Memory B cell (primary cell): ENCODE results near the gene IRF8.

Source experiments
- ATAC-seq: fragments of 150-1000 bp; cut with Tn5 transposase; 2 replicates; pipeline ENCODE4 v1.10.0; 2021; ENCODE audit warnings: low read depth, mild to moderate bottlenecking, moderate library complexity
- DNase-seq, 2 donors: peaks; one replicate each; pipeline ENCODE4 v3.0.0; 2022; ENCODE audit warnings: low spot score in 2 of 2
- H3K27ac Mint-ChIP-seq: one replicate; pipeline ENCODE4 v1.8.0; 2022; ENCODE audit warnings: mild to moderate bottlenecking, moderate library complexity, mixed read lengths
- H3K27me3 Mint-ChIP-seq: one replicate; pipeline ENCODE4 v1.8.0; 2022; ENCODE audit warnings: mixed read lengths
- H3K36me3 Mint-ChIP-seq: one replicate; pipeline ENCODE4 v1.8.0; 2022; ENCODE audit warnings: mild to moderate bottlenecking, mixed read lengths
- H3K4me1 Mint-ChIP-seq: one replicate; pipeline ENCODE4 v1.8.0; 2022; ENCODE audit warnings: mixed read lengths
- H3K4me3 Mint-ChIP-seq: one replicate; pipeline ENCODE4 v1.8.0; 2022; ENCODE audit warnings: mild to moderate bottlenecking, moderate library complexity, mixed read lengths
- H3K9me3 Mint-ChIP-seq: one replicate; pipeline ENCODE4 v1.8.0; 2022; ENCODE audit warnings: mixed read lengths

IRF8 gene

GRCh38 chr16:85918436-85918835, 19.5 kb downstream of the IRF8 start:
- H3K4me1 Mint-ChIP-seq = peaks cover 37% of the 10 kb centered on the region
- H3K9me3 Mint-ChIP-seq = no peaks in the 10 kb centered on the region
- H3K27ac Mint-ChIP-seq = peak overlapping the region; percentile 86
- H3K4me3 Mint-ChIP-seq = no peak overlapping the region
- peaks cover 51% of the 10 kb centered on the region for H3K36me3 Mint-ChIP-seq
- no peak for DNase-seq
- ATAC-seq = no peak
- H3K27me3 Mint-ChIP-seq = no peaks in the 10 kb centered on the region

GRCh38 chr16:85919271-85920267, 20.6 kb downstream of the IRF8 start:
- peaks cover 29% of the 10 kb centered on the region for H3K4me1 Mint-ChIP-seq
- H3K36me3 Mint-ChIP-seq = peaks cover 44% of the 10 kb centered on the region
- H3K9me3 Mint-ChIP-seq = no peaks in the 10 kb centered on the region
- H3K27ac Mint-ChIP-seq = peak overlapping the region; percentile 61
- DNase-seq (no peak), ATAC-seq (no peak)
- no peak overlapping the region for H3K4me3 Mint-ChIP-seq
- H3K27me3 Mint-ChIP-seq = no peaks in the 10 kb centered on the region

GRCh38 chr16:85921026-85921425, 22.1 kb downstream of the IRF8 start:
- Mint-ChIP-seq H3K4me1 (peaks cover 28% of the 10 kb centered on the region), H3K27ac (peak overlapping the region; percentile 74), H3K9me3 (no peaks in the 10 kb centered on the region), H3K36me3 (peaks cover 44% of the 10 kb centered on the region), H3K27me3 (no peaks in the 10 kb centered on the region), H3K4me3 (no peak overlapping the region)
- ATAC-seq = no peak
- DNase-seq = no peak

DNA sequence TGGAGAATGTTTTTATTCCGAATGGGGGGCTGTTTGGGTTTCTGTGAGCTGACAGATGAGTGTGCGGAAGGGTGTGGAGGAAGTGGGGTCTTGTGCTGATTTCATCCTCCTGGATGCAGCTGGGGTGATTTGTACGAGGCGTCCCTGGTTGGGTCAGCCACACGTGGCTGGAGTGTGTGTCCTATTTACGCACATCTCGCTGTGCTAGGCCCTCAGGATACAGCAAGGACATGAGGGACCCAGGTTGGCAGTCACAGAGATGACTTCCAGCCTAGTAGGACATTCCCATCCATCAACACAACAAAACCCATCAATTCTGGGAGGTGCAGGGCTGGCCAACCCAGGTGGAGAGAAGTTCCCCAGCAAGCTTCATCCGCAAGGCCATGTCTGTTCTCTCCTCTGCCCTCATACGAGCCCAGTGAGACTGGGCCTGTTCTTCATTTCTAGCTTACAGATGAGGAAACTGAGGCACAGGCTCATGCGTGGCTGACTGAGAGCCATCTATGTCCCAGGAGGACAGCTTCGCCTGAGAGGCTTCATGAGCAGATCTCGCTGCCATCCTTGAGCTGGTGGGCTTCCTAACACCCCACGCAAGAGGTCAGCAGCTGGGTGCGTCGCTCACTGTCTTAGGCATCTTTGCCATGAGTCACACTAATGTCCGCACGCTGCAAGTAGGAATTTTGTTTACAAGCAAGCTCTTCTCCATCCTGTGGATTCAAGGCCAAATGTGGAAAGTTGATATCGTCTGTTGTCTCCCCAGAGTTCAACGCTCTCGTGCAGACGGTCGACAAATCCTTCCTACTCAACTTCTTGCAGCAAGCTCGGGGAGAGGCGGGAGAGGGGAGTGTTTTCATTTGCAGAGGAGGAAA, 24.4 kb downstream of the IRF8 start:
- DNase-seq = no peak
- Mint-ChIP-seq H3K27ac (no peak overlapping the region), H3K27me3 (no peaks in the 10 kb centered on the region), H3K36me3 (peaks cover 29% of the 10 kb centered on the region), H3K9me3 (no peaks in the 10 kb centered on the region), H3K4me1 (peaks cover 20% of the 10 kb centered on the region), H3K4me3 (no peak overlapping the region)
- peak; percentile 18 for ATAC-seq

DNA sequence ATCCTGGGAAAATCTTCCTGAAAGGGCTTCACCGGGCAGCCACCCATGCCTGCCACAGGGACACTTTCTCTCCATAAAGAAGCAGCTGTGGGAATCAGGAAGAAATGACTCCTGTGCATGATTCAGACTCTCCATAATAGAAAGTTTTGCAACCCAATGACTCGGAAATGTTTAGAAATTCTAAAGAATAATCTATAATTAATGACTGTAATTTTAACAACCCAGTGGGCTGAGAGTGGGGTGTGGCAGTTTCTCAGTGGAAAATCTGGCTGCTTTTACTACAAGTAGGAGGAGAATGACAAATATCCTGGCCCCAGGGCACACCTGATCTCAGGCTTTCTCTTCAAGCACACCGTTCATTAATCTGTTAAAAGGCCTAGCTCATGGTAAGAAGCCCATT, 25.7 kb downstream of the IRF8 start:
- Mint-ChIP-seq H3K27me3 (no peaks in the 10 kb centered on the region), H3K4me1 (peaks cover 23% of the 10 kb centered on the region), H3K36me3 (peaks cover 19% of the 10 kb centered on the region), H3K27ac (peak overlapping the region; percentile 41), H3K4me3 (no peak overlapping the region), H3K9me3 (no peaks in the 10 kb centered on the region)
- ATAC-seq = no peak
- no peak for DNase-seq

GRCh38 chr16:85926370-85926769, 27.4 kb downstream of the IRF8 start:
- H3K4me1 Mint-ChIP-seq = peaks cover 33% of the 10 kb centered on the region
- no peak overlapping the region for H3K4me3 Mint-ChIP-seq

GRCh38 chr16:85927371-85927770, 28.4 kb downstream of the IRF8 start:
- ATAC-seq (no peak), DNase-seq (no peak)
- Mint-ChIP-seq H3K4me1 (peaks cover 41% of the 10 kb centered on the region), H3K4me3 (no peak overlapping the region), H3K36me3 (no peaks in the 10 kb centered on the region), H3K27me3 (no peaks in the 10 kb centered on the region), H3K9me3 (no peaks in the 10 kb centered on the region), H3K27ac (peak overlapping the region; percentile 4)

More at GRCh38 chr16:85926370-85926769, 27.4 kb downstream of the IRF8 start:
- no peak for DNase-seq
- no peaks in the 10 kb centered on the region for H3K9me3 Mint-ChIP-seq
- no peak overlapping the region for H3K27ac Mint-ChIP-seq
- peaks cover 5% of the 10 kb centered on the region for H3K36me3 Mint-ChIP-seq
- H3K27me3 Mint-ChIP-seq = no peaks in the 10 kb centered on the region
- ATAC-seq = no peak

GRCh38 chr16:85927959-85928358, 29.0 kb downstream of the IRF8 start:
- no peak overlapping the region for H3K4me3 Mint-ChIP-seq
- no peaks in the 10 kb centered on the region for H3K9me3 Mint-ChIP-seq
- no peaks in the 10 kb centered on the region for H3K36me3 Mint-ChIP-seq
- peak overlapping the region; percentile 4 for H3K27ac Mint-ChIP-seq
- ATAC-seq (no peak), DNase-seq (no peak)
- H3K27me3 Mint-ChIP-seq = no peaks in the 10 kb centered on the region
- H3K4me1 Mint-ChIP-seq = peaks cover 45% of the 10 kb centered on the region

- Mint-ChIP-seq H3K9me3 (no peaks in the 10 kb centered on the region), H3K4me3 (peak overlapping the region; percentile 53), H3K27ac (no peak overlapping the region), H3K4me1 (peaks cover 49% of the 10 kb centered on the region), H3K36me3 (no peaks in the 10 kb centered on the region), H3K27me3 (no peaks in the 10 kb centered on the region)
- peak; percentile 24 for ATAC-seq
- no peak for DNase-seq
Observed at GRCh38 chr16:85928401-85928820, 29.4 kb downstream of the IRF8 start.

DNA sequence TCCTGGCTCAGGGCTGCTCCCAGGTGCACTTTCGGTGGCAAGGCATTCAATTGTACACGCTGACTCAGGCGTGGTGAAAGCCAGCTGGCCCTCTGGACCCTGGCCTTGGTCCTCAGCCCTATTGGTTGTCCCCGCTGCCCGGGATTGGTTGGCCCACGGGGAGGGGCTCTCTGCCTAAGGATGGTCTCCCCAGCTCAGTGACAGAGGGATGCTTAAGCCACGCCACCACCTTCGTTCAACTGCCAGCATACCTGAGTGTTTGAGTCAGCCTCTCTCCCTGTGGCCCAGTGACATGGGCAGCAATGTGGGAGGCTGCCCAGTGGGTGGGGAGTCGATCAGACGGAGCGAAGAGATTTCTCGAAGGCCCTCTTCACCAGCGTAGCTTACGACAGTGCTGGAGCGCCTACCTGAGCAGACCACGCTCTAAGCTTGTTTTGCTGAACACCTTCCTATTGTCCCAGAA, 30.3 kb downstream of the IRF8 start:
- Mint-ChIP-seq H3K27ac (no peak overlapping the region), H3K27me3 (no peaks in the 10 kb centered on the region), H3K4me3 (no peak overlapping the region), H3K9me3 (no peaks in the 10 kb centered on the region), H3K36me3 (no peaks in the 10 kb centered on the region), H3K4me1 (peaks cover 56% of the 10 kb centered on the region)
- no peak for DNase-seq
- ATAC-seq = no peak

DNA sequence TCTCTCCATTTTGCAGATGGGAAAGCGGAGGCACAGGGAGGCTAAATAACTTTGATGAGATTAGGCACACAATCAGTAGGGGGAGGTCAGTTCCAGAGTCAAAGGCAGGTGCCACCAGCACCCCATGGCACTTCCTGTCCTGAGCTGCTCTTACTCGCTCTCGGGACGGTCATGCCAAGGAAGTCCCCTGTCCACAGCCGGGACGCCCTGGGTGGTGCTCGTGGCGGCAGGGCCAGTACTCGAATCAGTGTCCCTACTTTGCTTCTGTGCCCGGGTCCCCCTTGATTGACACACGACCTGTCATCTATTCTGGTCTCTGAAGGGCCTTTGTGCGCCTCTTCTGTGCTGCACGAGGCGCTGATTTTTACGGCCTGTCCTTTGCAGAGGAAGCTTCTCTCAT, 31.3 kb downstream of the IRF8 start:
- peaks cover 64% of the 10 kb centered on the region for H3K4me1 Mint-ChIP-seq
- no peaks in the 10 kb centered on the region for H3K9me3 Mint-ChIP-seq
- H3K36me3 Mint-ChIP-seq = no peaks in the 10 kb centered on the region
- H3K4me3 Mint-ChIP-seq = no peak overlapping the region
- DNase-seq (no peak), ATAC-seq (no peak)
- no peak overlapping the region for H3K27ac Mint-ChIP-seq
- H3K27me3 Mint-ChIP-seq = no peaks in the 10 kb centered on the region

GRCh38 chr16:85931596-85932402, 32.8 kb downstream of the IRF8 start:
- ATAC-seq (peak; percentile 48), DNase-seq (peak in 1 of 2 donors; percentile 48)
- H3K27ac Mint-ChIP-seq = peak overlapping the region; percentile 35
- H3K9me3 Mint-ChIP-seq = no peaks in the 10 kb centered on the region
- H3K4me1 Mint-ChIP-seq = peaks cover 70% of the 10 kb centered on the region
- no peaks in the 10 kb centered on the region for H3K27me3 Mint-ChIP-seq
- H3K4me3 Mint-ChIP-seq = peak overlapping the region; percentile 67
- no peaks in the 10 kb centered on the region for H3K36me3 Mint-ChIP-seq

GRCh38 chr16:85934210-85934609, 35.2 kb downstream of the IRF8 start:
- ATAC-seq (no peak), DNase-seq (no peak)
- no peaks in the 10 kb centered on the region for H3K9me3 Mint-ChIP-seq
- H3K36me3 Mint-ChIP-seq = no peaks in the 10 kb centered on the region
- H3K4me3 Mint-ChIP-seq = no peak overlapping the region
- H3K27ac Mint-ChIP-seq = peak overlapping the region; percentile 98
- peaks cover 68% of the 10 kb centered on the region for H3K4me1 Mint-ChIP-seq
- H3K27me3 Mint-ChIP-seq = no peaks in the 10 kb centered on the region
